GM20431 (cell line): ENCODE data around the gene FILIP1L.

Experiments used
- in situ Hi-C: fragments of 300-500 bp; cut with MseI, MboI; formaldehyde crosslinking; loops from one replicate; pipeline ENCODE4 v1.15.0; 2020; ENCODE audit warnings: low sequenced_read_pairs; ENCODE audit not compliant: unreplicated experiment

FILIP1L gene

GRCh38 chr3:99999536-99999935, 114.8 kb downstream of the FILIP1L start:
- in situ Hi-C loops: no loop called here

- in situ Hi-C loops: no loop called here
These were observed 117.0 kb downstream of the FILIP1L start for GRCh38 chr3:99997293-99997692.

- in situ Hi-C loops: no loop called here
These were observed 124.1 kb downstream of the FILIP1L start for GRCh38 chr3:99990179-99990578.

GRCh38 chr3:99984668-99985067, 129.6 kb downstream of the FILIP1L start:
- in situ Hi-C loops: no loop called here

DNA sequence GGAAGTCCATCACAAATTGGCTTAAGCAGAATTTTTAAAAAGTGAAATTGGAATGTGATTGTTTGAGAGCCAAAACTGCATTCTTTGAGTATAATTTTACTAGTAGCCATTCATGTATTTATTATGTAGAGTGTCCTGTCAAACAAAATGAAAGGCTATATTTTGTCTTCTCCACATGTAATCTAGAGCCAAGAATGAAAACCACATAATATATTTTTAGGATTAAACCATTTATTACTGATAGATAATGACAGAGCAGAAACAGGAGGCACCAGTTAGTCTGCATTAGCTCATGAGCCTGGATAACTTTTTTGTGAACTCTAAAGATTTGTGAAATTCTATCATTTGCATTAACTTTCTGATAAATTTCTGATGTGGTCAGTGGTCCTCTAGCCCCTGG, 130.2 kb downstream of the FILIP1L start:
- in situ Hi-C loops: no loop called here

GRCh38 chr3:99982650-99983049, 131.7 kb downstream of the FILIP1L start:
- in situ Hi-C loops: no loop called here

DNA sequence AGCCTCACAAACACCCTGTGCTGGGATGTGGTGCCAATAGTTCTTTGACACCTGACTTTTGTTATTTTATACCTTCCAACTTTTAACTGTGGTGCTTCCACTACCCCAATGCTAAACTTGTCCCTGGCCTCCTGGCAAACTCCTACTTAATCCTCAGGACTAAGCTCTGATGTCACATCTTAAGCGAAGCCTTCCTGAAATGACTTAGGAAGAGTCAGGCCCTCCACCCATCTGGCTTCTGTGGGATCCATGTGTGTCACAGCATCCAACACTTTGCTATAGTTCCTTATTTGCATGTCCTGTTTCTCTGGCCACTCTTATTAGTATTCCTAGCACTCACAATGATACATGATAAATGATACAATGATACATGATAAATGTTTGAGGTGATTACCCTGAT, 133.2 kb downstream of the FILIP1L start:
- in situ Hi-C loops: no loop called here

GRCh38 chr3:99980606-99981005, 133.7 kb downstream of the FILIP1L start:
- in situ Hi-C loops: no loop called here

GRCh38 chr3:99978221-99978620, 136.1 kb downstream of the FILIP1L start:
- in situ Hi-C loops: no loop called here

- in situ Hi-C loops: no loop called here
These were observed 137.7 kb downstream of the FILIP1L start for GRCh38 chr3:99976584-99976983.

- in situ Hi-C loops: no loop called here
These were observed 139.3 kb downstream of the FILIP1L start for GRCh38 chr3:99974989-99975388.

DNA sequence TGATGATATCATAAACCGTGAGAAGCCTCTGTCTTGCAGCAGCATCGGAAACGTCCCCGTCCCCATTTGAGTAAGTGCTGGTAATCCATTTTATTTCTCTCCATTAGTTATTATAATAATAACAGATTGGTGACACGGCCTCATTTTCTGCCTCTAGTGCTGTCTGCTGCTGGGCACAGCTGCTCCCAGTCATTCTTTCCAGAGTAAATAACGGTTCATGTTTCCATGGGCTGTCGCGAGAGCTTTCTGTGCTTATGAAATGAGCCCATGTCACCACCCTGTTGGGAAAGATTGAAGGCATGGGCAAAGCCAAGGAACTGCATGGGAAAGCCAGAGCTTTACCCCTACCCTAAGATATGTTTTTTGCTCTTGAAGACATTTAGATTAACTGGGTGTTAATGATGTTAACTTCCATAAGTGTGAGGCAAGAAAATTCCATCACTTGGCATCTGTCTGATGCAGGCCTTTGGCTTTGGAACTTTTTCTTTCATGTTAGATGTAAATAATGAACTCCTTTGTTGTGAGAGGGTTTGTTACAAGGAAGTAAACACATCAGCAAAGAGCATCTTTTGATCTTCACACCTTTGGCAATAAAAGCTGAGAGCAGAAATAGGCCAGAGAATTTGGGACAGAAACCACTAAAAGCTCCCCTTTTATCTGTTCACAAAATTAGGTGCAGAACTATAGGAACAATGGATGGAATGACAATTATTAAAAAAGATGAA, 141.8 kb downstream of the FILIP1L start:
- in situ Hi-C loops: no loop called here

GRCh38 chr3:99971761-99972160, 142.5 kb downstream of the FILIP1L start:
- in situ Hi-C loops: no loop called here

- in situ Hi-C loops: no loop called here
These were observed 144.1 kb downstream of the FILIP1L start for GRCh38 chr3:99970198-99970597.

DNA sequence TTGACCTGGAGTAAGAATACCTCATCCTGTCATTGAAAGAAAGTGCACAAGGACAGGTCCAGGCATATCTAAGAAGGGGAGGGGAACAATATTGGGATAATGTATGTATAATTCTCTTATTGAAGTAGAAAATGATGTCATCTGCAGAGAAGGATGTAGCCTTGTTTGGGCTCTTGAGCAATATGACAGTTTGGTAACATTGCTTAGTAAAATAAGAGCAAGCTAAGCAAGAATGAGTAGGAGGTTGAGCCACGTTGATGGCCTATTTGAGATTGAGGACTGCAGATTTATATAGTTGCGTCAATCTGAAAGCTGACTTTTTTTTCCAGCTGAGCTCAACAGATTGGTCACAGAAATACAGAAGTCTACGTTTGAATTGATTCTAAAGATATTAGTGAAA, 145.2 kb downstream of the FILIP1L start:
- in situ Hi-C loops: no loop called here

DNA sequence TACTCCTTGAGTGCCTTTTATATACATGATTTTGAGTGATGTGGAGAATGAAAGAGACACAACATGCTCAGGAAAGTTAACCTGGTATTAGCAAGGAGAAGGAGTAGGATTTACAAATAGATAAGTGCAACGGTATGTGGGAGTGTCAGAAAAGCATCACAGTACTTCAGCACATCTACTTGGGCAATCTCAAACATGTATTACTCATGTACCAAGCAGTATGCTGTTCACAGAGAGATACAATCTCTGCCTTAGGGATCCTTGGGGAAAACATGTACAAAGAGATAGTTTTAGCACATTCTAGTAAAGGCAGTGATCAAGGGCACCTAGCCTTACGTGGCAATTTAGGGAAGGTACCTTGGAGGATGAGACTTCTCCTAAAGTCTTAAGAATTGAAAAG, 146.5 kb downstream of the FILIP1L start:
- in situ Hi-C loops: no loop called here

- in situ Hi-C loops: no loop called here
These were observed 147.5 kb downstream of the FILIP1L start for GRCh38 chr3:99966662-99967416.

DNA sequence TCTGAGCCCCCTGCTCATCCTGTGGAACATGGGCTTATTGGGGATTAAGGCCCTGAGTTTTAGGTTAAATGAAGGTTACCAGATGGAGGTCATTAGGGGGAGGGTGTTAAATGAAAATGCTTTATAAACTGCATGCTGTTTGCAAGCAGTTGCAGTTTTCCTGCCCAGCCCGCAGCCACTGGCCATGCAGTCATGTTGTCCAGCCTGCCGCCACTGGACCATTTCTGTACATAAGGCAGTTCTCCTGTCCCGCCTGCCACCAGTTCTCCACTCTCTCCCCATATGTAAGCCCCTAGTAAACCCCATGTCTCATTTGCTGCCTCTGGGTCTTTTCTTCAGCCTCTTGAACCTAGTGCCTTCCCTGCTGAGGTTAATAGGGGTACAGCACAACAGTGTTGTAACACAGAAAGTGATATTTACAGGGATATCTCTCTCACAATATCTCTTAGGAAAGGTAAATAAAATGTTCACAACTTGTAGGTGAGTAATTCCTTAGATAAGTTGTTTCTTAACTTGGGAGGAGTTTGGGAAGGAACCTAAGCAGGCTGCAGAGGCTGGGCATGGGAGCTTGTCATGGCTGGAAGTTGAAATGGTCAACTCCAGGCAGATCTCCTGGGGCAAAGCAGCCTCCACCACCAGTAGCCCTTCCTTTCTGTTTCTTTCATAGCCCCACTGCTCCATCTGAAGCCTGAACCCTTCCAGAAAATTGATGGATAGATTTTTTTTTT, 148.5 kb downstream of the FILIP1L start:
- in situ Hi-C loops: no loop called here

DNA sequence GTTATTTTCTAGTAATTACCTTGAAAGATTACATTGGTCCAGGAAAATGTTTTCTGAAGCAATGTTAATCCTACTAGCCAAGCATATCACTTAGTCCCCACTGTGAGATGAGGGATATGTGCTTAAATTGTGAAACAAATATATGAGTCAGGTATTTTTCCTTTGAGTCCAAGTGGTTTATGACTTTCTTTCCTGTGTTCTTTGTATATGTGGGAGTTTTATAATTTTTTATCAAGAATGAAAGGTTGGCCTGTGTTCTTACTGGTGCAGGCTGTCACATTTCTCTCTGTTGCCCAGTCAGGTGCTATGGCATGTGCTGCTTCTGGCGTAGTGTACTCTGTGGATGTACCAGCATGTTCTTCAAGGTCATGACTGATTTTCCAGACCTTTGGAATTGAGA, 149.2 kb downstream of the FILIP1L start:
- in situ Hi-C loops: no loop called here

GRCh38 chr3:99962703-99963102, 151.6 kb downstream of the FILIP1L start:
- in situ Hi-C loops: no loop called here
